OCI-LY3 (cell line): Measurements from ENCODE around the gene ZDHHC17.

ENCODE experiments used
- EZH2phosphoT487 ChIP-seq: fragments of 200-600 bp; shearing (Covaris generic); IDR thresholded peaks from 2 replicates; pipeline ENCODE4 v1.6.1; 2018; ENCODE audit warnings: antibody characterized with exemption, mixed run types, low read depth
- TF ChIP-seq, protein P1 (sequence below): fragments of 200-600, 300-600 bp; sonication (generic); IDR thresholded peaks from 2 replicates; pipeline ENCODE4 v1.5.1; 2014; ENCODE audit warnings: antibody characterized with exemption, low read length, low read depth

DNA sequence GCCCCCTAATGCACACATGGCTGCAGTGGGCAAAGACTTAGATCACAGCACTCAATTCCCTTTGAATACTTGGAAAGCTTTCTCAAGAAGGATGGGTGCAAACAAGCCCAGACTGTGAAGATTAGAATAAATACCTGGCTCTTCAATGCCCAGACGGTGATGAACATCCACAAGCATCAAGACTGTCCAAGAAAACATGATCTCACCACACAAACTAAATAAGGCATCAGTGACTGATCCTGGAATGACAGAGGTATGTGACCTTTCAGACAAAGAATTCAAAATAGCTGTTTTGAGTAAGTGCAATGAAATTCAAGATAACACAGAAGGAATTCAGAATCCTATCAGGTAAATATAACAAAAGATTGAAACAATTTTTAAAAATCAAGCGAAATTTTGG lies 43.8 kb upstream of the ZDHHC17 start:
- TF ChIP-seq, protein P1, sequence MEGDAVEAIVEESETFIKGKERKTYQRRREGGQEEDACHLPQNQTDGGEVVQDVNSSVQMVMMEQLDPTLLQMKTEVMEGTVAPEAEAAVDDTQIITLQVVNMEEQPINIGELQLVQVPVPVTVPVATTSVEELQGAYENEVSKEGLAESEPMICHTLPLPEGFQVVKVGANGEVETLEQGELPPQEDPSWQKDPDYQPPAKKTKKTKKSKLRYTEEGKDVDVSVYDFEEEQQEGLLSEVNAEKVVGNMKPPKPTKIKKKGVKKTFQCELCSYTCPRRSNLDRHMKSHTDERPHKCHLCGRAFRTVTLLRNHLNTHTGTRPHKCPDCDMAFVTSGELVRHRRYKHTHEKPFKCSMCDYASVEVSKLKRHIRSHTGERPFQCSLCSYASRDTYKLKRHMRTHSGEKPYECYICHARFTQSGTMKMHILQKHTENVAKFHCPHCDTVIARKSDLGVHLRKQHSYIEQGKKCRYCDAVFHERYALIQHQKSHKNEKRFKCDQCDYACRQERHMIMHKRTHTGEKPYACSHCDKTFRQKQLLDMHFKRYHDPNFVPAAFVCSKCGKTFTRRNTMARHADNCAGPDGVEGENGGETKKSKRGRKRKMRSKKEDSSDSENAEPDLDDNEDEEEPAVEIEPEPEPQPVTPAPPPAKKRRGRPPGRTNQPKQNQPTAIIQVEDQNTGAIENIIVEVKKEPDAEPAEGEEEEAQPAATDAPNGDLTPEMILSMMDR, result no peak
- TF ChIP-seq EZH2phosphoT487, result no peak
